HEK293 (cell line): Measurements from ENCODE around the gene CXADR.

Experiments
- CTCF ChIA-PET: fragments of 350-600 bp; formaldehyde crosslinking; extraction: SDS; loops from one replicate; lab custom pipeline; 2021; ENCODE audit warnings: antibody characterized with exemption; lab: Yijun Ruan, JAX
- POLR2A ChIA-PET: fragments of 300-600 bp; formaldehyde crosslinking; extraction: SDS; loops from one replicate; lab custom pipeline; 2020; ENCODE audit warnings: antibody characterized with exemption, inconsistent platforms; lab: Yijun Ruan, JAX
- H3K27ac ChIP-seq: fragments of 200-500 bp; sonication (Bioruptor generic); 2 replicates; pipeline ENCODE4 v1.5.1; 2014; ENCODE audit warnings: low read depth, low read length, control low read depth, inconsistent platforms; ENCODE audit errors: extremely low read depth
- H3K36me3 ChIP-seq, 2 experiments: fragments of 200-500 bp in 1 of 2; sonication (Bioruptor generic) in 1 of 2; 1 replicate in 1 of 2; 2 replicates in 1 of 2; pipeline ENCODE4 v1.5.1; 2014 to 2017; ENCODE audit warnings: inconsistent platforms in 2 of 2, low read length in 2 of 2; ENCODE audit not compliant: control insufficient read depth in 2 of 2, insufficient read depth in 1 of 2
- H3K4me1 ChIP-seq: fragments of 200-500 bp; sonication (Bioruptor generic); 2 replicates; pipeline ENCODE4 v1.5.1; 2014; ENCODE audit warnings: mild to moderate bottlenecking, low read length, inconsistent platforms; ENCODE audit not compliant: control insufficient read depth, insufficient read depth
- H3K4me3 ChIP-seq: 2 replicates; pipeline ENCODE4 v1.5.1; 2011; ENCODE audit warnings: low read depth, mild to moderate bottlenecking, control low read depth, low read length, moderate library complexity
- H3K9me3 ChIP-seq: fragments of 200-500 bp; sonication (Bioruptor generic); 2 replicates; pipeline ENCODE4 v1.5.1; 2014; ENCODE audit warnings: low read depth, low read length, inconsistent platforms; ENCODE audit not compliant: control insufficient read depth, insufficient read depth
- FEZF1 ChIP-seq: fragments of 450-650 bp; formaldehyde crosslinking; IDR thresholded peaks from 2 replicates; pipeline ENCODE4 v1.5.1; 2016; ENCODE audit warnings: missing biosample characterization, missing genetic modification characterization
- HIC1 ChIP-seq: fragments of 450-650 bp; formaldehyde crosslinking; IDR thresholded peaks from 2 replicates; pipeline ENCODE4 v1.5.1; 2016; ENCODE audit warnings: missing biosample characterization, missing genetic modification characterization
- HOXA7 ChIP-seq: sonication (generic); formaldehyde crosslinking; IDR thresholded peaks from 2 replicates; pipeline ENCODE4 v1.8.1; 2022; ENCODE audit warnings: missing genetic modification reagents, borderline replicate concordance
- KLF9 ChIP-seq: fragments of 450-650 bp; formaldehyde crosslinking; IDR thresholded peaks from 2 replicates; pipeline ENCODE4 v1.5.1; 2016; ENCODE audit warnings: missing biosample characterization, missing genetic modification characterization, low read depth
- SETDB1 ChIP-seq: IDR thresholded peaks from one replicate; pipeline ENCODE4 v1.6.1; 2017; ENCODE audit warnings: mild to moderate bottlenecking, low read length, moderate library complexity, mixed read lengths; ENCODE audit not compliant: insufficient read length
- ZBTB11 ChIP-seq: fragments of 450-650 bp; formaldehyde crosslinking; conservative IDR thresholded peaks from 2 replicates; pipeline ENCODE4 v1.5.1; 2016; ENCODE audit warnings: low read depth, missing biosample characterization, missing genetic modification characterization
- ZBTB21 ChIP-seq: fragments of 450-650 bp; formaldehyde crosslinking; IDR thresholded peaks from 2 replicates; pipeline ENCODE4 v1.5.1; 2017; ENCODE audit warnings: missing biosample characterization, missing genetic modification characterization
- ZBTB7A ChIP-seq: fragments of 450-650 bp; formaldehyde crosslinking; IDR thresholded peaks from 2 replicates; pipeline ENCODE4 v1.5.1; 2016; ENCODE audit warnings: low read depth, missing biosample characterization, missing genetic modification characterization
- ZIC2 ChIP-seq: fragments of 450-650 bp; formaldehyde crosslinking; IDR thresholded peaks from 2 replicates; pipeline ENCODE4 v1.5.1; 2016; ENCODE audit warnings: missing biosample characterization, missing genetic modification characterization
- ZNF202 ChIP-seq: fragments of 450-650 bp; formaldehyde crosslinking; IDR thresholded peaks from 2 replicates; pipeline ENCODE4 v1.5.1; 2016; ENCODE audit warnings: missing biosample characterization, missing genetic modification characterization, borderline replicate concordance
- ZNF292 ChIP-seq: fragments of 450-650 bp; formaldehyde crosslinking; IDR thresholded peaks from 2 replicates; pipeline ENCODE4 v1.5.1; 2016; ENCODE audit warnings: low read depth, missing biosample characterization, missing genetic modification characterization, borderline replicate concordance
- ZNF354C ChIP-seq: fragments of 450-650 bp; formaldehyde crosslinking; IDR thresholded peaks from 2 replicates; pipeline ENCODE4 v1.5.1; 2016; ENCODE audit warnings: missing biosample characterization, missing genetic modification characterization, low read depth, borderline replicate concordance
- ZNF449 ChIP-seq: fragments of 450-650 bp; formaldehyde crosslinking; IDR thresholded peaks from 2 replicates; pipeline ENCODE4 v1.5.1; 2017; ENCODE audit warnings: missing biosample characterization, mild to moderate bottlenecking, missing genetic modification characterization, moderate library complexity
- ZNF544 ChIP-seq: fragments of 450-650 bp; formaldehyde crosslinking; IDR thresholded peaks from 2 replicates; pipeline ENCODE4 v1.5.0; 2017; ENCODE audit warnings: missing biosample characterization, missing genetic modification characterization
- ZNF555 ChIP-seq: fragments of 450-650 bp; formaldehyde crosslinking; conservative IDR thresholded peaks from 2 replicates; pipeline ENCODE4 v1.5.1; 2017; ENCODE audit warnings: missing biosample characterization, mild to moderate bottlenecking, missing genetic modification characterization, inconsistent platforms
- ZNF580 ChIP-seq: fragments of 450-650 bp; formaldehyde crosslinking; IDR thresholded peaks from 2 replicates; pipeline ENCODE4 v1.5.1; 2016; ENCODE audit warnings: missing biosample characterization, missing genetic modification characterization
- ZNF658 ChIP-seq: fragments of 450-650 bp; formaldehyde crosslinking; IDR thresholded peaks from 2 replicates; pipeline ENCODE4; 2016; ENCODE audit warnings: missing biosample characterization, missing genetic modification characterization
- ZNF76 ChIP-seq: fragments of 450-650 bp; formaldehyde crosslinking; IDR thresholded peaks from 2 replicates; pipeline ENCODE4; 2016; ENCODE audit warnings: low read depth, missing biosample characterization, missing genetic modification characterization, borderline replicate concordance
- ZNF768 ChIP-seq: fragments of 450-650 bp; formaldehyde crosslinking; IDR thresholded peaks from 2 replicates; pipeline ENCODE4 v1.5.1; 2018; ENCODE audit warnings: missing biosample characterization, mild to moderate bottlenecking, missing genetic modification characterization
- ZSCAN30 ChIP-seq: fragments of 450-650 bp; IDR thresholded peaks from 2 replicates; pipeline ENCODE4 v1.5.1; 2018; ENCODE audit warnings: missing biosample characterization, mild to moderate bottlenecking, missing genetic modification characterization, moderate library complexity

CXADR gene

GRCh38 chr21:17529648-17530047 is 16.8 kb downstream of the CXADR start:
- CTCF ChIA-PET, result interaction anchor here (0.9 to 1.1 kb wide), 3 partner anchors 19 to 25 kb away, joined by 3 to 4 read pairs (median 3); no protein-coding TSS in a partner anchor
- H3K4me3 ChIP-seq, result no peak overlapping the region
- POLR2A ChIA-PET, result no interaction called here

GRCh38 chr21:17532292-17532691 is 19.4 kb downstream of the CXADR start:
- ChIA-PET POLR2A (no interaction called here), CTCF (interaction anchor here (0.7 to 1.4 kb wide), 2 partner anchors 20 to 1339 kb away, joined by 3 to 4 read pairs; no protein-coding TSS in a partner anchor)
- no peaks in the 10 kb centered on the region; the same call in 1 of the 2 replicates for H3K9me3 ChIP-seq
- H3K4me3 ChIP-seq, result no peak overlapping the region
- H3K36me3 ChIP-seq, result peaks cover 0 to 18% of the 10 kb centered on the region in 2 experiments; a peak in 1 of 3 replicates
- H3K27ac ChIP-seq, result no peak overlapping the region
- TF ChIP-seq ZNF555 (no peak), ZNF768 (tag by site-specific recombination) (no peak), SETDB1 (no peak), ZNF354C (tag by site-specific recombination) (no peak), ZNF544 (no peak), ZNF449 (tag by site-specific recombination) (no peak), ZNF292 (tag by site-specific recombination) (no peak), HOXA7 (CRISPR knock-in tag) (no peak), ZNF202 (tag by site-specific recombination) (no peak), ZNF76 (tag by site-specific recombination) (no peak), ZSCAN30 (tag by site-specific recombination) (no peak), ZIC2 (tag by site-specific recombination) (no peak), ZBTB7A (tag by site-specific recombination) (no peak), HIC1 (no peak), ZBTB21 (no peak), ZNF658 (tag by site-specific recombination) (no peak)
- H3K4me1 ChIP-seq, result peaks cover 16% of the 10 kb centered on the region

More at GRCh38 chr21:17529648-17530047, 16.8 kb downstream of the CXADR start:
- H3K27ac ChIP-seq, result no peak overlapping the region
- peaks cover 17% of the 10 kb centered on the region for H3K4me1 ChIP-seq
- no peaks in the 10 kb centered on the region; the same call in 1 of the 2 replicates for H3K9me3 ChIP-seq
- peaks cover 0 to 1% of the 10 kb centered on the region in 2 experiments; a peak in 1 of 3 replicates for H3K36me3 ChIP-seq
- no peak for TF ChIP-seq KLF9 (tag by site-specific recombination)

GRCh38 chr21:17536381-17536780 is 23.5 kb downstream of the CXADR start:
- H3K27ac ChIP-seq, result no peak overlapping the region
- H3K9me3 ChIP-seq, result no peaks in the 10 kb centered on the region; the same call in 1 of the 2 replicates
- ChIA-PET CTCF (interaction anchor here (1.2 kb wide), 1 partner anchor 18 kb away, joined by 4 read pairs; no protein-coding TSS in a partner anchor), POLR2A (interaction anchor here (1.9 kb wide), 1 partner anchor 23 kb away, joined by 7 read pairs; the partner anchor contains the start of gene CXADR)
- H3K4me3 ChIP-seq, result no peak overlapping the region
- peaks cover 0 to 18% of the 10 kb centered on the region in 2 experiments; a peak in 1 of 3 replicates for H3K36me3 ChIP-seq
- TF ChIP-seq ZNF580 (tag by site-specific recombination), result no peak
- no peak for TF ChIP-seq ZBTB11 (tag by site-specific recombination)
- no peak for TF ChIP-seq FEZF1 (tag by site-specific recombination)
- no peak for TF ChIP-seq ZNF202 (tag by site-specific recombination)
- TF ChIP-seq ZNF555, result no peak
- peaks cover 15% of the 10 kb centered on the region for H3K4me1 ChIP-seq
